HEK293 (cell line): ENCODE results near the gene FAT2.

Experiments used
- CTCF ChIA-PET: fragments of 350-600 bp; formaldehyde crosslinking; extraction: SDS; loops from one replicate; lab custom pipeline; 2021; ENCODE audit warnings: antibody characterized with exemption; lab: Yijun Ruan, JAX
- POLR2A ChIA-PET: fragments of 300-600 bp; formaldehyde crosslinking; extraction: SDS; loops from one replicate; lab custom pipeline; 2020; ENCODE audit warnings: antibody characterized with exemption, inconsistent platforms; lab: Yijun Ruan, JAX
- H3K27ac ChIP-seq: fragments of 200-500 bp; sonication (Bioruptor generic); 2 replicates; pipeline ENCODE4 v1.5.1; 2014; ENCODE audit warnings: low read depth, low read length, control low read depth, inconsistent platforms; ENCODE audit errors: extremely low read depth
- H3K36me3 ChIP-seq, 2 experiments: fragments of 200-500 bp in 1 of 2; sonication (Bioruptor generic) in 1 of 2; 1 replicate in 1 of 2; 2 replicates in 1 of 2; pipeline ENCODE4 v1.5.1; 2014 to 2017; ENCODE audit warnings: inconsistent platforms in 2 of 2, low read length in 2 of 2; ENCODE audit not compliant: control insufficient read depth in 2 of 2, insufficient read depth in 1 of 2
- H3K4me1 ChIP-seq: fragments of 200-500 bp; sonication (Bioruptor generic); 2 replicates; pipeline ENCODE4 v1.5.1; 2014; ENCODE audit warnings: mild to moderate bottlenecking, low read length, inconsistent platforms; ENCODE audit not compliant: control insufficient read depth, insufficient read depth
- H3K4me3 ChIP-seq: 2 replicates; pipeline ENCODE4 v1.5.1; 2011; ENCODE audit warnings: low read depth, mild to moderate bottlenecking, control low read depth, low read length, moderate library complexity
- H3K9me3 ChIP-seq: fragments of 200-500 bp; sonication (Bioruptor generic); 2 replicates; pipeline ENCODE4 v1.5.1; 2014; ENCODE audit warnings: low read depth, low read length, inconsistent platforms; ENCODE audit not compliant: control insufficient read depth, insufficient read depth
- TCF7L2 ChIP-seq: IDR thresholded peaks from 2 replicates; pipeline ENCODE4 v1.6.1; 2011; ENCODE audit warnings: low read depth, mild to moderate bottlenecking, inconsistent platforms, low read length, moderate library complexity, borderline replicate concordance
- ZEB2 ChIP-seq: fragments of 450-650 bp; formaldehyde crosslinking; IDR thresholded peaks from 2 replicates; pipeline ENCODE4 v1.5.1; 2016; ENCODE audit warnings: missing biosample characterization, missing genetic modification characterization
- ZNF18 ChIP-seq: fragments of 450-650 bp; formaldehyde crosslinking; IDR thresholded peaks from 2 replicates; pipeline ENCODE4 v1.5.1; 2016; ENCODE audit warnings: missing biosample characterization, missing genetic modification characterization
- ZNF335 ChIP-seq: fragments of 450-650 bp; formaldehyde crosslinking; conservative IDR thresholded peaks from 2 replicates; pipeline ENCODE4 v1.5.1; 2016; ENCODE audit warnings: missing biosample characterization, missing genetic modification characterization
- ZNF449 ChIP-seq: fragments of 450-650 bp; formaldehyde crosslinking; IDR thresholded peaks from 2 replicates; pipeline ENCODE4 v1.5.1; 2017; ENCODE audit warnings: missing biosample characterization, mild to moderate bottlenecking, missing genetic modification characterization, moderate library complexity
- ZNF48 ChIP-seq: fragments of 450-650 bp; formaldehyde crosslinking; IDR thresholded peaks from 2 replicates; pipeline ENCODE4 v1.5.1; 2016; ENCODE audit warnings: missing biosample characterization, missing genetic modification characterization
- ZNF518A ChIP-seq: fragments of 450-650 bp; formaldehyde crosslinking; conservative IDR thresholded peaks from 2 replicates; pipeline ENCODE4 v1.5.1; 2016; ENCODE audit warnings: low read depth, missing biosample characterization, missing genetic modification characterization
- ZNF555 ChIP-seq: fragments of 450-650 bp; formaldehyde crosslinking; conservative IDR thresholded peaks from 2 replicates; pipeline ENCODE4 v1.5.1; 2017; ENCODE audit warnings: missing biosample characterization, mild to moderate bottlenecking, missing genetic modification characterization, inconsistent platforms
- ZNF571 ChIP-seq: fragments of 450-650 bp; formaldehyde crosslinking; IDR thresholded peaks from 2 replicates; pipeline ENCODE4 v1.5.0; 2017; ENCODE audit warnings: missing biosample characterization, missing genetic modification characterization
- ZNF610 ChIP-seq: fragments of 450-650 bp; formaldehyde crosslinking; IDR thresholded peaks from 2 replicates; pipeline ENCODE4 v1.5.1; 2016; ENCODE audit warnings: missing biosample characterization, missing genetic modification characterization, borderline replicate concordance
- ZNF621 ChIP-seq: fragments of 450-650 bp; formaldehyde crosslinking; IDR thresholded peaks from 2 replicates; pipeline ENCODE4 v1.5.1; 2017; ENCODE audit warnings: missing biosample characterization, missing genetic modification characterization
- ZNF707 ChIP-seq: fragments of 450-650 bp; formaldehyde crosslinking; IDR thresholded peaks from 2 replicates; pipeline ENCODE4 v1.5.1; 2016; ENCODE audit warnings: missing biosample characterization, missing genetic modification characterization
- ZNF837 ChIP-seq: fragments of 450-650 bp; formaldehyde crosslinking; IDR thresholded peaks from 2 replicates; pipeline ENCODE4 v1.5.1; 2016; ENCODE audit warnings: missing biosample characterization, missing genetic modification characterization
- TF ChIP-seq, protein P1 (sequence below): fragments of 450-650 bp; formaldehyde crosslinking; IDR thresholded peaks from 2 replicates; pipeline ENCODE4 v1.5.1; 2016; ENCODE audit warnings: missing biosample characterization, missing genetic modification characterization, borderline replicate concordance

Gene FAT2

GRCh38 chr5:151605559-151605958 is 14.4 kb upstream of the FAT2 start:
- H3K36me3 ChIP-seq = no peaks in the 10 kb centered on the region

GRCh38 chr5:151602806-151603205 is 11.7 kb upstream of the FAT2 start:
- ChIA-PET POLR2A (no interaction called here), CTCF (interaction anchor here (1.0 kb wide), 1 partner anchor 138 kb away, joined by 5 read pairs; no protein-coding TSS in a partner anchor)
- Histone ChIP-seq H3K36me3 (no peaks in the 10 kb centered on the region), H3K27ac (no peak overlapping the region), H3K9me3 (no peaks in the 10 kb centered on the region), H3K4me1 (no peaks in the 10 kb centered on the region), H3K4me3 (no peak overlapping the region)
- TF ChIP-seq ZNF571 (no peak), ZEB2 (tag by site-specific recombination) (no peak), ZNF335 (tag by site-specific recombination) (no peak), ZNF518A (tag by site-specific recombination) (no peak), TCF7L2 (no peak), ZNF18 (tag by site-specific recombination) (no peak), ZNF449 (tag by site-specific recombination) (no peak), ZNF610 (tag by site-specific recombination) (no peak)

More at GRCh38 chr5:151605559-151605958, 14.4 kb upstream of the FAT2 start:
- TF ChIP-seq, protein P1, sequence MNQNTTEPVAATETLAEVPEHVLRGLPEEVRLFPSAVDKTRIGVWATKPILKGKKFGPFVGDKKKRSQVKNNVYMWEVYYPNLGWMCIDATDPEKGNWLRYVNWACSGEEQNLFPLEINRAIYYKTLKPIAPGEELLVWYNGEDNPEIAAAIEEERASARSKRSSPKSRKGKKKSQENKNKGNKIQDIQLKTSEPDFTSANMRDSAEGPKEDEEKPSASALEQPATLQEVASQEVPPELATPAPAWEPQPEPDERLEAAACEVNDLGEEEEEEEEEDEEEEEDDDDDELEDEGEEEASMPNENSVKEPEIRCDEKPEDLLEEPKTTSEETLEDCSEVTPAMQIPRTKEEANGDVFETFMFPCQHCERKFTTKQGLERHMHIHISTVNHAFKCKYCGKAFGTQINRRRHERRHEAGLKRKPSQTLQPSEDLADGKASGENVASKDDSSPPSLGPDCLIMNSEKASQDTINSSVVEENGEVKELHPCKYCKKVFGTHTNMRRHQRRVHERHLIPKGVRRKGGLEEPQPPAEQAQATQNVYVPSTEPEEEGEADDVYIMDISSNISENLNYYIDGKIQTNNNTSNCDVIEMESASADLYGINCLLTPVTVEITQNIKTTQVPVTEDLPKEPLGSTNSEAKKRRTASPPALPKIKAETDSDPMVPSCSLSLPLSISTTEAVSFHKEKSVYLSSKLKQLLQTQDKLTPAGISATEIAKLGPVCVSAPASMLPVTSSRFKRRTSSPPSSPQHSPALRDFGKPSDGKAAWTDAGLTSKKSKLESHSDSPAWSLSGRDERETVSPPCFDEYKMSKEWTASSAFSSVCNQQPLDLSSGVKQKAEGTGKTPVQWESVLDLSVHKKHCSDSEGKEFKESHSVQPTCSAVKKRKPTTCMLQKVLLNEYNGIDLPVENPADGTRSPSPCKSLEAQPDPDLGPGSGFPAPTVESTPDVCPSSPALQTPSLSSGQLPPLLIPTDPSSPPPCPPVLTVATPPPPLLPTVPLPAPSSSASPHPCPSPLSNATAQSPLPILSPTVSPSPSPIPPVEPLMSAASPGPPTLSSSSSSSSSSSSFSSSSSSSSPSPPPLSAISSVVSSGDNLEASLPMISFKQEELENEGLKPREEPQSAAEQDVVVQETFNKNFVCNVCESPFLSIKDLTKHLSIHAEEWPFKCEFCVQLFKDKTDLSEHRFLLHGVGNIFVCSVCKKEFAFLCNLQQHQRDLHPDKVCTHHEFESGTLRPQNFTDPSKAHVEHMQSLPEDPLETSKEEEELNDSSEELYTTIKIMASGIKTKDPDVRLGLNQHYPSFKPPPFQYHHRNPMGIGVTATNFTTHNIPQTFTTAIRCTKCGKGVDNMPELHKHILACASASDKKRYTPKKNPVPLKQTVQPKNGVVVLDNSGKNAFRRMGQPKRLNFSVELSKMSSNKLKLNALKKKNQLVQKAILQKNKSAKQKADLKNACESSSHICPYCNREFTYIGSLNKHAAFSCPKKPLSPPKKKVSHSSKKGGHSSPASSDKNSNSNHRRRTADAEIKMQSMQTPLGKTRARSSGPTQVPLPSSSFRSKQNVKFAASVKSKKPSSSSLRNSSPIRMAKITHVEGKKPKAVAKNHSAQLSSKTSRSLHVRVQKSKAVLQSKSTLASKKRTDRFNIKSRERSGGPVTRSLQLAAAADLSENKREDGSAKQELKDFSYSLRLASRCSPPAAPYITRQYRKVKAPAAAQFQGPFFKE (tag by site-specific recombination) = no peak
- TF ChIP-seq ZNF837 (tag by site-specific recombination) = no peak
- TF ChIP-seq ZNF48 = no peak
- TF ChIP-seq ZNF707 (tag by site-specific recombination) = no peak
- TF ChIP-seq ZNF621 (tag by site-specific recombination) = no peak
- TF ChIP-seq ZNF555 (tag by site-specific recombination) = no peak
- CTCF ChIA-PET = no interaction called here
- Histone ChIP-seq H3K27ac (no peak overlapping the region), H3K9me3 (no peaks in the 10 kb centered on the region), H3K4me1 (no peaks in the 10 kb centered on the region), H3K4me3 (no peak overlapping the region)
- POLR2A ChIA-PET = no interaction called here
